IMR-90 (cell line): ENCODE data around the gene CENPI. TPM values are rescaled to one million over a fixed set of nuclear protein-coding genes. Genes with fewer than 3 reads are reported as not detected.

Experiments
- ATAC-seq: fragments of 200-7000 bp; cut with Tn5 transposase; 2 replicates; pipeline ENCODE4 v1.9.1; 2020; ENCODE audit warnings: low read depth, mild to moderate bottlenecking, moderate library complexity
- BruUV-seq: library from RNA; stranded (reverse); fragments of 400-500 nt; replicated peaks from 2 replicates; lab custom pipeline; 2021; lab: Mats Ljungman, UMichigan
- CTCF ChIA-PET: fragments of 300-600 bp; formaldehyde crosslinking; extraction: SDS; loops from one replicate; lab custom pipeline; 2021; ENCODE audit warnings: antibody characterized with exemption; lab: Yijun Ruan, JAX
- POLR2A ChIA-PET: fragments of 300-600 bp; sonication (Branson Sonifier 250); formaldehyde crosslinking; loops from one replicate; lab custom pipeline; 2022; ENCODE audit warnings: antibody characterized with exemption; ENCODE audit not compliant: unreplicated experiment; lab: Charles Lee
- DNase-seq: peaks from one replicate; pipeline ENCODE4 v3.0.0; 2013
- H2AFZ ChIP-seq: replicated peaks from 2 replicates; pipeline ENCODE3; 2013; ENCODE audit warnings: low read length, mild to moderate bottlenecking; ENCODE audit not compliant: poor library complexity
- H2AK5ac ChIP-seq: 2 replicates; pipeline ENCODE4 v1.6.1; 2013; ENCODE audit warnings: low read depth, low read length, inconsistent platforms
- H2AK9ac ChIP-seq: replicated peaks from 2 replicates; pipeline ENCODE3; 2013; ENCODE audit warnings: mild to moderate bottlenecking, low read depth, low read length, moderate library complexity; ENCODE audit not compliant: poor library complexity
- H2BK120ac ChIP-seq: 2 replicates; pipeline ENCODE4 v1.6.1; 2013; ENCODE audit warnings: low read depth, low read length, inconsistent platforms
- H2BK15ac ChIP-seq: 3 replicates; pipeline ENCODE4 v1.6.1; 2013; ENCODE audit warnings: low read depth, low read length, inconsistent platforms
- H2BK20ac ChIP-seq: 2 replicates; pipeline ENCODE4 v1.6.1; 2013; ENCODE audit warnings: low read depth, mild to moderate bottlenecking, inconsistent platforms, low read length, moderate library complexity
- H2BK5ac ChIP-seq: 2 replicates; pipeline ENCODE4 v1.6.1; 2013; ENCODE audit warnings: mild to moderate bottlenecking, low read depth, low read length, inconsistent platforms; ENCODE audit not compliant: poor library complexity, severe bottlenecking
- H3K14ac ChIP-seq: replicated peaks from 2 replicates; pipeline ENCODE4 v1.6.1; 2013; ENCODE audit warnings: low read depth, low read length, inconsistent platforms
- H3K18ac ChIP-seq: 2 replicates; pipeline ENCODE4 v1.6.1; 2013; ENCODE audit warnings: low read depth, low read length, control low read depth
- H3K23ac ChIP-seq: 2 replicates; pipeline ENCODE4 v1.6.1; 2013; ENCODE audit warnings: low read depth, low read length, inconsistent platforms
- H3K27ac ChIP-seq: 2 replicates; pipeline ENCODE4 v1.5.1; 2013; ENCODE audit warnings: mild to moderate bottlenecking, control low read depth, low read length; ENCODE audit not compliant: insufficient read depth
- H3K27me3 ChIP-seq: 2 replicates; pipeline ENCODE4 v1.6.1; 2013; ENCODE audit warnings: low read length; ENCODE audit not compliant: control insufficient read depth, insufficient read depth
- H3K36me3 ChIP-seq: 2 replicates; pipeline ENCODE4 v1.6.1; 2013; ENCODE audit warnings: low read length, mixed read lengths; ENCODE audit not compliant: control insufficient read depth, insufficient read depth
- H3K4ac ChIP-seq: 2 replicates; pipeline ENCODE4 v1.6.1; 2013; ENCODE audit warnings: low read depth, low read length, inconsistent platforms
- H3K4me1 ChIP-seq: 2 replicates; pipeline ENCODE4 v1.6.1; 2013; ENCODE audit warnings: low read length, mixed read lengths; ENCODE audit not compliant: control insufficient read depth, insufficient read depth
- H3K4me2 ChIP-seq: 2 replicates; pipeline ENCODE4 v1.6.1; 2013; ENCODE audit warnings: low read depth, mild to moderate bottlenecking, control low read depth, low read length, moderate library complexity
- H3K4me3 ChIP-seq: 2 replicates; pipeline ENCODE4 v1.5.1; 2013; ENCODE audit warnings: low read depth, mild to moderate bottlenecking, control low read depth, low read length, moderate library complexity; ENCODE audit not compliant: insufficient read depth
- H3K56ac ChIP-seq: 2 replicates; pipeline ENCODE4 v1.6.1; 2013; ENCODE audit warnings: low read length, inconsistent platforms; ENCODE audit not compliant: insufficient read depth; ENCODE audit errors: extremely low read depth
- H3K79me1 ChIP-seq, 2 experiments: 2 replicates each; pipeline ENCODE4 v1.6.1; 2013; ENCODE audit warnings: low read length in 2 of 2, inconsistent platforms in 1 of 2, low read depth in 1 of 2
- H3K9ac ChIP-seq: 2 replicates; pipeline ENCODE4 v1.6.1; 2013; ENCODE audit warnings: low read depth, low read length, control low read depth
- H3K9me1 ChIP-seq: 2 replicates; pipeline ENCODE4 v1.6.1; 2013; ENCODE audit warnings: low read length, inconsistent platforms; ENCODE audit not compliant: insufficient read depth
- H3K9me3 ChIP-seq: 2 replicates; pipeline ENCODE4 v1.6.1; 2013; ENCODE audit warnings: low read length; ENCODE audit not compliant: control insufficient read depth, insufficient read depth
- H4K20me1 ChIP-seq: 2 replicates; pipeline ENCODE4 v1.6.1; 2013; ENCODE audit warnings: low read length, inconsistent platforms; ENCODE audit not compliant: insufficient read depth
- H4K5ac ChIP-seq: 2 replicates; pipeline ENCODE4 v1.6.1; 2013; ENCODE audit warnings: mild to moderate bottlenecking, low read depth, low read length, control low read depth
- H4K8ac ChIP-seq, 2 experiments: 2 replicates each; pipeline ENCODE4 v1.6.1; 2013; ENCODE audit warnings: low read depth in 2 of 2, low read length in 2 of 2, control low read depth in 1 of 2, inconsistent platforms in 1 of 2
- H4K91ac ChIP-seq: 2 replicates; pipeline ENCODE4 v1.6.1; 2013; ENCODE audit warnings: low read depth, low read length, inconsistent platforms; ENCODE audit not compliant: insufficient read depth
- CEBPB ChIP-seq: IDR thresholded peaks from 2 replicates; pipeline ENCODE4 v1.6.1; 2012; ENCODE audit warnings: low read depth, low read length, improper control_type of control experiment
- CHD1 ChIP-seq: IDR thresholded peaks from 2 replicates; pipeline ENCODE4 v1.6.1; 2012; ENCODE audit warnings: low read depth, low read length, improper control_type of control experiment
- ELK1 ChIP-seq: fragments of 150-350 bp; IDR thresholded peaks from 2 replicates; pipeline ENCODE4 v1.6.1; 2016; ENCODE audit warnings: low read depth, mild to moderate bottlenecking, low read length, moderate library complexity, borderline replicate concordance
- MAFK ChIP-seq: IDR thresholded peaks from 2 replicates; pipeline ENCODE4 v1.6.1; 2012; ENCODE audit warnings: low read depth, low read length, improper control_type of control experiment
- MAZ ChIP-seq: IDR thresholded peaks from 2 replicates; pipeline ENCODE4 v1.6.1; 2012; ENCODE audit warnings: low read depth, mild to moderate bottlenecking, low read length, improper control_type of control experiment, moderate library complexity, borderline replicate concordance
- MXI1 ChIP-seq: IDR thresholded peaks from 2 replicates; pipeline ENCODE4 v1.6.1; 2012; ENCODE audit warnings: low read depth, mild to moderate bottlenecking, low read length, moderate library complexity, borderline replicate concordance
- POLR2A ChIP-seq: IDR thresholded peaks from 2 replicates; pipeline ENCODE4 v1.6.1; 2012; ENCODE audit warnings: mild to moderate bottlenecking, low read depth, low read length
- RAD21 ChIP-seq: IDR thresholded peaks from 2 replicates; pipeline ENCODE4 v1.6.1; 2012; ENCODE audit warnings: low read length, improper control_type of control experiment
- RCOR1 ChIP-seq: IDR thresholded peaks from 2 replicates; pipeline ENCODE4 v1.6.1; 2012; ENCODE audit warnings: mild to moderate bottlenecking, low read length, improper control_type of control experiment; ENCODE audit not compliant: insufficient replicate concordance
- RFX5 ChIP-seq: IDR thresholded peaks from 2 replicates; pipeline ENCODE4 v1.8.0; 2012; ENCODE audit warnings: low read depth, mild to moderate bottlenecking, low read length, moderate library complexity
- SMC3 ChIP-seq: fragments of 150-350 bp; IDR thresholded peaks from 2 replicates; pipeline ENCODE4 v1.6.1; 2016; ENCODE audit warnings: low read depth, mild to moderate bottlenecking, antibody characterized with exemption, low read length, moderate library complexity
- USF2 ChIP-seq: fragments of 150-350 bp; IDR thresholded peaks from 2 replicates; pipeline ENCODE4 v1.6.1; 2017; ENCODE audit warnings: mild to moderate bottlenecking, antibody characterized with exemption, low read length, low read depth
- WGBS, 2 experiments: methylation state at CpG; one replicate each; pipeline versions ENCODE4 v1.1.5 to v1.1.7; 2013; ENCODE audit warnings: missing lambda C conversion rate in 2 of 2; ENCODE audit not compliant: insufficient read length in 1 of 2; ENCODE audit errors: extremely low coverage in 2 of 2; 5-methylcytosine and 5-hydroxymethylcytosine counted together
- dilution Hi-C: fragments of 300-500 bp; cut with HindIII; formaldehyde crosslinking; loops from one replicate; pipeline ENCODE4 v1.14.3; 2018; ENCODE audit warnings: low sequenced_read_pairs; ENCODE audit not compliant: unreplicated experiment
- in situ Hi-C: fragments of 300-500 bp; cut with MboI; formaldehyde crosslinking; loops from 3 replicates; pipeline ENCODE4 v1.14.3; 2019; ENCODE audit warnings: low sequenced_read_pairs, inconsistent platforms, mixed read lengths
- intact Hi-C: fragments of 100-400 bp; cut with micrococcal nuclease; formaldehyde crosslinking; loops from 2 replicates; pipeline ENCODE4 v1.10.0; 2022
- polyA plus RNA-seq, 3 experiments: library from polyadenylated mRNA; depleted of rRNA; stranded (reverse); fragments of >200 nt; gene quantifications; 2 replicates each; pipeline ENCODE4 v1.2.3, GENCODE V29; 2012; ENCODE audit warnings: low replicate concordance in 1 of 3
- total RNA-seq: library from RNA; depleted of rRNA; stranded (reverse); fragments of >200 nt; gene quantifications from 2 replicates; pipeline ENCODE4 v1.2.3, GENCODE V29; 2012

CENPI gene
- total and polyA plus RNA-seq, 2 of the 4 experiments (the other 2 are of a cell fraction): 5.5 to 24.2 TPM

GRCh38 chrX:101078716-101079598, 19.0 kb upstream of the CENPI start, which contains the start of gene TMEM35A:
TMEM35A (plus strand) TSS chrX:101078879; CDS start chrX:101079003, 124 bp downstream.
- 0 out of 2 replicates have a peak, but pooled peaks cover 2% of the 10 kb centered on the region for H3K9me1 ChIP-seq
- H4K8ac ChIP-seq: no peak within 1 kb of the TSS; a peak in 1 of 4 replicates
- DNase-seq: peak; percentile 51
- peak within 1 kb of the TSS; percentile 3; the same call in 1 of the 2 replicates for H4K91ac ChIP-seq
- no peak within 1 kb of the TSS for H2BK5ac ChIP-seq
- H2BK20ac ChIP-seq: peak within 1 kb of the TSS; percentile 54
- H3K79me1 ChIP-seq: no peaks in the 10 kb centered on the region; a peak in 1 of 4 replicates
- TF ChIP-seq MXI1 (no peak), RFX5 (no peak), USF2 (no peak), MAFK (no peak), CHD1 (no peak), RCOR1 (no peak), POLR2A (no peak), RAD21 (no peak), ELK1 (no peak), CEBPB (no peak), MAZ (no peak), SMC3 (no peak)
- ChIA-PET POLR2A (no interaction called here), CTCF (no interaction called here)
- 0 out of 2 replicates have a peak within 1 kb of the TSS, but pooled peaks have one; percentile 16 for H4K5ac ChIP-seq
- BruUV-seq: no TSS peak
- H3K4ac ChIP-seq: peak within 1 kb of the TSS; percentile 67; the same call in 1 of the 2 replicates
- no peaks in the 10 kb centered on the region; the same call in 1 of the 2 replicates for H4K20me1 ChIP-seq
- H2BK15ac ChIP-seq: no peak within 1 kb of the TSS
- peak within 1 kb of the TSS; percentile 36; the same call in 1 of the 2 replicates for H3K27ac ChIP-seq
- H2AFZ ChIP-seq: peak within 1 kb of the TSS; percentile 81
- peak within 1 kb of the TSS; percentile 37 for H3K18ac ChIP-seq
- peak within 1 kb of the TSS; percentile 56; the same call in 1 of the 2 replicates for H3K9ac ChIP-seq
- H3K4me2 ChIP-seq: peak within 1 kb of the TSS; percentile 83
- no peak within 1 kb of the TSS for H3K23ac ChIP-seq
- H3K4me3 ChIP-seq: peak within 1 kb of the TSS; percentile 72
- H2AK5ac ChIP-seq: peak within 1 kb of the TSS; percentile 28; the same call in 1 of the 2 replicates
- no peaks in the 10 kb centered on the region for H3K36me3 ChIP-seq
- H2BK120ac ChIP-seq: no peak within 1 kb of the TSS
- H3K27me3 ChIP-seq: no peaks in the 10 kb centered on the region
- dilution Hi-C loops: no loop called here
- intact Hi-C loops: loop anchor here (10.0 kb wide), 1 partner anchor 206 kb away; no protein-coding TSS in a partner anchor
- peak within 1 kb of the TSS; percentile 67 for H2AK9ac ChIP-seq
- peak; percentile 80 for ATAC-seq
- H3K14ac ChIP-seq: peak within 1 kb of the TSS; percentile 62; the same call in 1 of the 2 replicates
- H3K9me3 ChIP-seq: no peaks in the 10 kb centered on the region
- in situ Hi-C loops: no loop called here
- H3K56ac ChIP-seq: no peak within 1 kb of the TSS
- H3K4me1 ChIP-seq: no peaks in the 10 kb centered on the region
- WGBS, 2 experiments: no CpG with 5 or more reads among the region's 23 CpGs
